Right lobe of liver (tissue), 4 donors: ENCODE data around the gene MAGEF1.

ENCODE experiments used
- CTCF ChIP-seq, 4 donors: fragments of 200-600 bp in 3 of 4; fragments of 450-650 bp in 1 of 4; IDR thresholded peaks; one replicate each; pipeline versions ENCODE4 v1.5.1 to v1.8.0; 2016 to 2022; ENCODE audit warnings: antibody characterized with exemption in 4 of 4, mild to moderate bottlenecking in 2 of 4
- POLR2A ChIP-seq: fragments of 450-650 bp; IDR thresholded peaks from one replicate; pipeline ENCODE4 v1.6.1; 2017; ENCODE audit warnings: antibody characterized with exemption, mild to moderate bottlenecking
- donor health status: DM: no; HTN: no; CAD: no.
- donor health status: DM: no; HTN: no; CAD: no.
- donor health status: DM: no; HTN: yes; CAD: no.

GRCh38 chr3:184680385-184681345 is 31.2 kb downstream of the MAGEF1 start:
- TF ChIP-seq CTCF (IDR thresholded peaks at IDR 0.05), result no peak
- TF ChIP-seq POLR2A, result no peak
